ENCODE data around the gene GABRB1.

GABRB1 gene

GRCh38 chr4:47383829-47384427, 352.6 kb downstream of the GABRB1 start:
- Histone ChIP-seq H3K9me3 (replicated peaks; ENCODE audit: insufficient read depth, low read length) (no peaks in the 10 kb centered on the region), H2AFZ (ENCODE audit: low read length) (no peak overlapping the region)
- TF ChIP-seq EZH2phosphoT487 (IDR thresholded peaks at IDR 0.05; ENCODE audit: low read length) (no peak), EZH2 (optimal IDR thresholded peaks at IDR 0.05; ENCODE audit: low read depth, low read length) (no peak)
- TF ChIP-seq, protein P1, sequence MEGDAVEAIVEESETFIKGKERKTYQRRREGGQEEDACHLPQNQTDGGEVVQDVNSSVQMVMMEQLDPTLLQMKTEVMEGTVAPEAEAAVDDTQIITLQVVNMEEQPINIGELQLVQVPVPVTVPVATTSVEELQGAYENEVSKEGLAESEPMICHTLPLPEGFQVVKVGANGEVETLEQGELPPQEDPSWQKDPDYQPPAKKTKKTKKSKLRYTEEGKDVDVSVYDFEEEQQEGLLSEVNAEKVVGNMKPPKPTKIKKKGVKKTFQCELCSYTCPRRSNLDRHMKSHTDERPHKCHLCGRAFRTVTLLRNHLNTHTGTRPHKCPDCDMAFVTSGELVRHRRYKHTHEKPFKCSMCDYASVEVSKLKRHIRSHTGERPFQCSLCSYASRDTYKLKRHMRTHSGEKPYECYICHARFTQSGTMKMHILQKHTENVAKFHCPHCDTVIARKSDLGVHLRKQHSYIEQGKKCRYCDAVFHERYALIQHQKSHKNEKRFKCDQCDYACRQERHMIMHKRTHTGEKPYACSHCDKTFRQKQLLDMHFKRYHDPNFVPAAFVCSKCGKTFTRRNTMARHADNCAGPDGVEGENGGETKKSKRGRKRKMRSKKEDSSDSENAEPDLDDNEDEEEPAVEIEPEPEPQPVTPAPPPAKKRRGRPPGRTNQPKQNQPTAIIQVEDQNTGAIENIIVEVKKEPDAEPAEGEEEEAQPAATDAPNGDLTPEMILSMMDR (IDR thresholded peaks at IDR 0.05; ENCODE audit: low read length) = peak; percentile 61

DNA sequence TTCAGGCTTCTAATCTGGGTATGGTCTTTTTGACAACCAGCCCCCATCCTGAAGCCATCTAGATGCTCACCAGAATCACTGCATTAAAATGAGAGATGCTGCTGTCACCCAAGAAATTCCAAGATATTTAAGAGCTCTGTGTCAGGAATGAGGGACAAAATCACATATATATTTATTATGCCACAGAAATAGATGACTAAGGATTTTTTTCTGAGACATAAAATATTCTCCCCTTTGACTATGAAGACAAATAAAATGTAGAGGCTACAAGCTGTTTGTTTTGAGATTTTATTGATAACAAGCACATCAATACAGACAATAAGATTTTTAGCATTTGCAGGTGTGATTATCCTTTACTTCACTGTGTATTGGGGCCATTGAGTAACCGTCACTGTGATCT, 354.8 kb downstream of the GABRB1 start:
- H3F3A ChIP-seq (ENCODE audit: insufficient read depth, low read length) = no peaks in the 10 kb centered on the region
- H3K79me2 ChIP-seq (ENCODE audit: low read length) = no peaks in the 10 kb centered on the region
- H3K27me3 ChIP-seq (replicated peaks; ENCODE audit: insufficient read depth, low read length) = no peaks in the 10 kb centered on the region
- no peaks in the 10 kb centered on the region for H3K9me2 ChIP-seq (replicated peaks; ENCODE audit: insufficient read depth, low read length)
- no peak overlapping the region for H3K4me2 ChIP-seq (ENCODE audit: low read depth, low read length)
- H4K20me1 ChIP-seq (ENCODE audit: insufficient read depth, low read length) = no peaks in the 10 kb centered on the region
- DNase-seq = no peak
- H3K9me3 ChIP-seq (replicated peaks; ENCODE audit: insufficient read depth, low read length) = no peaks in the 10 kb centered on the region
- H2AFZ ChIP-seq (ENCODE audit: low read length) = no peak overlapping the region
- TF ChIP-seq EZH2 (optimal IDR thresholded peaks at IDR 0.05; ENCODE audit: low read depth, low read length) (no peak), EZH2phosphoT487 (IDR thresholded peaks at IDR 0.05; ENCODE audit: low read length) (no peak)
- TF ChIP-seq, protein P1 (IDR thresholded peaks at IDR 0.05; ENCODE audit: low read length) = no peak
- no peaks in the 10 kb centered on the region for H3K36me3 ChIP-seq (replicated peaks; ENCODE audit: insufficient read depth, low read length)
- H3K9ac ChIP-seq (ENCODE audit: low read length) = no peak overlapping the region
- H3K4me3 ChIP-seq (ENCODE audit: low read length) = no peak overlapping the region
- H3K4me1 ChIP-seq (ENCODE audit: low read length) = no peaks in the 10 kb centered on the region
- H3K27ac ChIP-seq (ENCODE audit: low read length) = no peak overlapping the region

More at GRCh38 chr4:47383829-47384427, 352.6 kb downstream of the GABRB1 start:
- Histone ChIP-seq H3K4me1 (ENCODE audit: low read length) (no peaks in the 10 kb centered on the region), H4K20me1 (ENCODE audit: insufficient read depth, low read length) (no peaks in the 10 kb centered on the region), H3K36me3 (replicated peaks; ENCODE audit: insufficient read depth, low read length) (no peaks in the 10 kb centered on the region), H3K4me2 (ENCODE audit: low read depth, low read length) (no peak overlapping the region), H3K27ac (ENCODE audit: low read length) (no peak overlapping the region), H3K4me3 (ENCODE audit: low read length) (no peak overlapping the region), H3K9ac (ENCODE audit: low read length) (no peak overlapping the region), H3K9me2 (replicated peaks; ENCODE audit: insufficient read depth, low read length) (no peaks in the 10 kb centered on the region), H3F3A (ENCODE audit: insufficient read depth, low read length) (no peaks in the 10 kb centered on the region), H3K79me2 (ENCODE audit: low read length) (no peaks in the 10 kb centered on the region), H3K27me3 (replicated peaks; ENCODE audit: insufficient read depth, low read length) (no peaks in the 10 kb centered on the region)
- peak; percentile 45 for DNase-seq

- H3K36me3 ChIP-seq (replicated peaks; ENCODE audit: insufficient read depth, low read length) = no peaks in the 10 kb centered on the region
- no peak overlapping the region for H2AFZ ChIP-seq (ENCODE audit: low read length)
- H3K27ac ChIP-seq (ENCODE audit: low read length) = no peak overlapping the region
- H3K9me2 ChIP-seq (replicated peaks; ENCODE audit: insufficient read depth, low read length) = no peaks in the 10 kb centered on the region
- H3K4me1 ChIP-seq (ENCODE audit: low read length) = no peaks in the 10 kb centered on the region
- TF ChIP-seq, protein P1 (IDR thresholded peaks at IDR 0.05; ENCODE audit: low read length) = no peak
- TF ChIP-seq EZH2 (optimal IDR thresholded peaks at IDR 0.05; ENCODE audit: low read depth, low read length) (no peak), EZH2phosphoT487 (IDR thresholded peaks at IDR 0.05; ENCODE audit: low read length) (no peak)
- no peaks in the 10 kb centered on the region for H3K79me2 ChIP-seq (ENCODE audit: low read length)
- no peak overlapping the region for H3K9ac ChIP-seq (ENCODE audit: low read length)
- no peak overlapping the region for H3K4me2 ChIP-seq (ENCODE audit: low read depth, low read length)
- no peaks in the 10 kb centered on the region for H3K27me3 ChIP-seq (replicated peaks; ENCODE audit: insufficient read depth, low read length)
- DNase-seq = no peak
- H3F3A ChIP-seq (ENCODE audit: insufficient read depth, low read length) = no peaks in the 10 kb centered on the region
- no peak overlapping the region for H3K4me3 ChIP-seq (ENCODE audit: low read length)
- H3K9me3 ChIP-seq (replicated peaks; ENCODE audit: insufficient read depth, low read length) = no peaks in the 10 kb centered on the region
- no peaks in the 10 kb centered on the region for H4K20me1 ChIP-seq (ENCODE audit: insufficient read depth, low read length)
Observed at GRCh38 chr4:47386561-47387235, 355.3 kb downstream of the GABRB1 start.
